HG03575 (cell line): ENCODE results near the gene AKIRIN2.
"Not testable (repeated sequence)": the region's sequence is repeated elsewhere in the genome, so short reads cannot be mapped to it uniquely, and the experiment has no call there.

ENCODE experiments used
- ATAC-seq: cut with Tn5 transposase; IDR thresholded peaks from one replicate; pipeline ENCODE4 v1.9.1; 2021; ENCODE audit not compliant: unreplicated experiment, insufficient number of reproducible peaks, low FRiP score; ENCODE audit errors: extremely low read depth

AKIRIN2 gene

DNA sequence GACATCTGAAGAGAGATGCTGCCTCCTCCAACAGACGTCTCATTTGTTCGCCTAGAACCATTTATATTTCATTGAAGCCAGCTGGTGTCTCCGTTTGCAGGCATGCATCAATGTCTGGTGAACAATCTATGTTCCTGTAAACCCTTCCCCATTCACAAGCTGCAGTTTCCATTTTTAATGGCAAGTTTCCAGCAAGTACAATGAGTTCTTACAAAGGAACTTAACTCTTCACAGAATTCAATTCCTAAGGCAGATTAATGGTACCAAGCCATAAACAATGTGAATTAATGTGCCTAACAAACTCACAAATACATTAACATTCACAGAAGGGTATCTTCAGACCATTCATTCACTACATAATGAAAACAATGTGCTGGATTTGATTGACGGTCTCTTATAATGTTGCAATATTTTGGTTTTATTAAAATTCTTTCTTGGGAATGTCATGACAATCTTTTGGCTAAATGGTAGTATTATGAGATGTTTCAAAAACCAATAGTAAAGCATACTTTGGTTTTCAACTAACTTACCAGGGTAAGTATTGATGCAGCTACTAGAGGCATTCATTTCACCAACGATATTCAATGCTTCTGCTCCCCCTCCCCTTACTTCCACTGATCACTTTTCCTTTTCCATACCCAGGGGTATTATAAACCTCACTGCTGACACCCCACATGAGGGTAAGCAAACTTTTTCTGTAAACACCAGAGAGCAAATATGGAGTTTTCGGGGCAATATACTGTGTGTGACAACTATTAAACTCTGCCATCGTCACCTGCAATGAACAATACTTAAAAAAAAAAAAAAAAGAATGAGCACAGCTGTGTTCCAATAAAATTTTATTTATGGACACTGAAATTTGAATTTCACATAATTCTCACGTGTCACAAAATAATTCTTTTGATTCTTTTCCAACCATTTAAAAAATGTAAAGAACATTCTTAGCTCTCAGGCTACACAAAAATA is 4.2 kb downstream of the AKIRIN2 start:
- no peak for ATAC-seq

DNA sequence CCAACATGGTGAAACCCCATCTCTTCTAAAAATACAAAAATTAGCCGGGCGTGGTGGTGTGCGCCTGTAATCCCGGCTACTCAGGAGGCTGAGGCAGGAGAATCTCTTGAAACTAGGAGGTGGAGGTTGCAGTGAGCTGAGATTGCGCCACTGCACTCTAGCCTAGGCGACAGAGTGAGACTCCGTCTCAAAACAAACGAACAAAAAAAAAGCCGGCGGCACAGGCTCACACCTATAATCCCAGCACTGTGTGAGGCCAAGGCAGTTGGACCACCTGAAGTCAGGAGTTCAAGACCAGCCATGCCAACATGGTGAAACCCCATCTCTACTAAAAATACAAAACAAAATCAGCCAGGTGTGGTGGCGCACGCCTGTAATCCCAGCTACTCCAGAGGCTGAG is 5.2 kb downstream of the AKIRIN2 start:
- not testable (repeated sequence) for ATAC-seq

DNA sequence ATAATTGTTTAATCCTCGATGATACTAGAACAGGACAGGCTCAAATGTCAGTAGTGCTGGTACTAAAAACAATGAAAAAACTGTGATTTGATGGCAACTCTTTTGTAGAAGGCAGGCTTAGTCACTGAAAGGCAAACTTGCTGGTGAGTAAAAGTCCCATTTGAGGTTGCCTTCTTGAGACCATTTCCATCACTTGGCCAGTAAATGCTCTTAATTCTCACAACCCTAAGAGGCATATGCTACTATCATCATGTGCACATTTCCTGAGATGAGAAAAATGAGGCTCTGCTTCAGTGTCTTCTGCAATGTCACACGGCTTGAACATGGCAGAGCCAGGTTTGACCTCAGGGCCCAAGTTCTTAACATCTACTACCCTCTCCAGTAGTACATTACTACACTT is 9.9 kb downstream of the AKIRIN2 start:
- no peak for ATAC-seq

DNA sequence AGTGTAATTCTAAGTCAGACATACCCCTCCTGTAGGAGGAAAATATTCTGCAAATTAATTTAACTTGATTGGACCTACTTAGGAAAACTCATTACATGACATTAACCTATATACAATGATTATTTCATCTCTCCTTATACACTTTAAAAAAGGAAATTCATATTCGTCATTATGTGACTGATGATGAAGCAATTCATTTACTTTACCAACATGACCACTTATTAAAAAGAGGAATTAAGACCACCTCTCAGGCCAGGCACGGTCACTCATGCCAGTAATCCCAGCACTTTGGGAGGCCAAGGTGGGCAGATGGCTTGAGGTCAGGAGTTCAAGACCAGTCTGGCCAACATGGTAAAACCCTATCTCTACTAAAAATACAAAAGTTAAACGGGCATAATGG is 11.6 kb downstream of the AKIRIN2 start:
- no peak for ATAC-seq

DNA sequence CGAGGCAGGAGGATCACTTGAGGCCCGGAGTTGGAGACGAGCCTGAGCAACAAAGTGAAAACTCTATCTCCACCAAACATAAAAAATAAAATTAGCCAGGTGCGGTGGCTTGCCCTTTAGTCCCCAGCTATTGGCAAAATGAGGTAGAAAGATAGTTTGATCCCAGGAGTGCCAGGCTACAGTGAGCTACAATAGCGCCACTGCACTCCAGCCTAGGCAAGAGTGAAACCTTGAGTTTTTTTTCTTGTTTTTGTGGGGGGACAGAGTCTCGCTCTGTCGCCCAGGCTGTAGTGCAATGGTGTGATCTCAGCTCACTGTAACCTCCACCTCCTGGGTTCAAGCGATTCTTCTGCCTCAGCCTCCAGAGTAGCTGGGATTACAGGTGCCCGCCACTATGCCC is 14.1 kb downstream of the AKIRIN2 start:
- ATAC-seq: not testable (repeated sequence)

DNA sequence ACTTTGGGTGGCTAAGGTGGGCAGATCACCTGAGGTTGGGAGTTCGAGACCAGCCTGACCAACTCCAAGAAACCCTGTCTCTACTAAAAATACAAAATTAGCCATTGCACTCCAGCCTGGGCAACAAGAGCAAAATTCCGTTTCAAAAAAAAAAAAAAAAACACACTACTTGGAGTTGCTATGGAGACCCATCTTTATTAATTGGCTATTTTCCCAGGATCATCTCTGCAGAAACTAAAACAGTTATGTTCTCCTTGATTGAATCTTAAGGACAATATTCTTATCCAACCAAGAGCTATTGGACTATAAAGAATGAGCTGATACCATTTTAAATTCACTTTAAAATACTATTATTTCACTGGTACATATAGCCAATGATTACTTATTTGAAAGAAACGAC is 14.7 kb downstream of the AKIRIN2 start:
- ATAC-seq: no peak

DNA sequence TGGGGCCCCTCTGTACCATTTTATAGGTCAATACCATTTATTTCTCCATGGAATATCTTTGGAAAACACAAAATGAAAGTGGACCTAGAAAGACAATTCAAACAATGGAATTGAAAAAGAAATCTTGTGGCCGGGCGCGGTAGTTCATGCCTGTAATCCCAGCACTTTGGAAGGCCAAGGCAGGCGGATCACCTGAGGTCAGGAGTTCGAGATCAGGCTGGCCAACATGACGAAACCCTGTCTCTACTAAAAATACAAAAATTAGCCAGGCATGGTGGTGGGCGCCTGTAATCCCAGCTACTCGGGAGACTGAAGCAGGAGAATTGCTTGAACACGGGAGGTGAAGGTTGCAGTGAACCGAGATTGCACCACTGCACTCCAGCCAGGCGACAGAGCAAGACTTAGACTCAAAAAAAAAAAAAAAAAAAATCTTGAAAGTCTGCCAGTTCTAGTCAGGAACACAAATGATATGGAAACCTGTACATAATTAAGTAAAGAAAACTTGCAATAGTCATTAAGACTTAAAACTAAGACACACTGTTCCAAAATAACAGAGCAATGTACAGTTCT is 15.3 kb downstream of the AKIRIN2 start:
- not testable (repeated sequence) for ATAC-seq

DNA sequence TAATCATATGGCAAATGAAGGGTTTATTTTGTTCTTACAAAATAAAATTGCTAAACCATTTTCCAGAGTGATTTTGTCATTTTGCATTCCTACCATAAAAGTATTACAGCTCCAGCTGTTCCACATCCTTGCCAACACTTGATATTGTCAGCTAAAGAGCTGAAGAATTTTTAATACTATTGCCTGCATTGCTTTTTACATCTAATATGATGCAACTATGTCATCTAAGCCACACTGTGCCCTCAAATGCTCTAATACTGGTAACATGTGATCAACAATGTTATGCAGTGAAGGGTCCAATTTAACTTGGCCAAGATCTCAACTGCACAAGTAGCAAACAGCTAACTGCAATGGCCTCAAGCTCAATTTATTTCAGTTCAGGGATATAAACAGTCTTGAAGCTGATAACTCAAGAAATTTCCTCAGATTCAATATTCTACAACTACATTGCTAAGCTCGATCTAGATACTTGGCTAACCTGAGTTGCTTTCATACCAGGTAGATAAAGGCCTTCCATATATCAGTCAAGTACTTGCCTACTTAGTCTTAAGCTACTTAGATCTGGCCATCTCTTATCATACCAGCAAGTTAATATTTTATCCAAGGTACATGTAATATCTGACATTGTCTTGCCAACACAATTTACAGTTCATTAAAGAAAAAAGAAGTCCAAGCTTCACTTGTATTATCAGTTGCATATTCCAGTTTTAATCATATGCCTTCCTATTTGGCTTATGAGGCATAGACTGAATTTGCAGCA is 17.0 kb downstream of the AKIRIN2 start:
- no peak for ATAC-seq

DNA sequence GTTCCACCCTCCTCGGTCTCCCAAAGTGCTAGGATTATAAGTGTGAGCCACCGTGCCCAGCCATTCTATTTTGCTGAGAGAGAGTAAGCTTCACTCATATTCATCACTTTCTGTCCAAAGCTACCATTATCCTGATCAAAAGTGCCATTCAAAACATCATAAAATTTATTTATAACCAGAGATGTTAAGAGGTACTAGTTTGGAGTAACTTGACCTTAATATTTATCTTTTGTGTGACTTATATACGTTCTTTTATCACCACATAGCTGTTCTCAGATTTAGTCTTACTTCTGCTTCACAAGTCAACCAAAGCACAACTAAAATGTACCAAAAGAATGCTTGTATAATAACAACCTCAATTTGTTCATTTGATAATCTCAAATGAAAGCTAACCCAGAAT is 18.1 kb downstream of the AKIRIN2 start:
- ATAC-seq: no peak

DNA sequence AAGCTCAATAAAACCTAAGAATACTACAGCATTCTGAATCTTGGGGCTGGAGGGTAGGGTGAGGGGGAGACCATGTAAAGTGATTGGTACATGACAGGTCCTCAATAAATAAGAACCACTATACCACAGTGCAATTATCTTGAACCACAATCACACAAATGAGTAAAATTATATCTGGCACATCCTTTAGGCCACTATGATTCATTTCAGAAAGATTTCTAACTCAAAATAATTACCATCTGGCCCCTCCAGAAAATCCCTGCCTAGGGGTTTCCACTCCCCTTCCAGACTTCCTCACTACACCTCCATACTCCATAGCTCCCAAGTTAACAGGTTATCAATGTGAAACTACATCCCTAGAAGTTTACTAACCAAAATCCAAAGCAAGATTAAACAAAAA is 19.7 kb downstream of the AKIRIN2 start:
- ATAC-seq: no peak

DNA sequence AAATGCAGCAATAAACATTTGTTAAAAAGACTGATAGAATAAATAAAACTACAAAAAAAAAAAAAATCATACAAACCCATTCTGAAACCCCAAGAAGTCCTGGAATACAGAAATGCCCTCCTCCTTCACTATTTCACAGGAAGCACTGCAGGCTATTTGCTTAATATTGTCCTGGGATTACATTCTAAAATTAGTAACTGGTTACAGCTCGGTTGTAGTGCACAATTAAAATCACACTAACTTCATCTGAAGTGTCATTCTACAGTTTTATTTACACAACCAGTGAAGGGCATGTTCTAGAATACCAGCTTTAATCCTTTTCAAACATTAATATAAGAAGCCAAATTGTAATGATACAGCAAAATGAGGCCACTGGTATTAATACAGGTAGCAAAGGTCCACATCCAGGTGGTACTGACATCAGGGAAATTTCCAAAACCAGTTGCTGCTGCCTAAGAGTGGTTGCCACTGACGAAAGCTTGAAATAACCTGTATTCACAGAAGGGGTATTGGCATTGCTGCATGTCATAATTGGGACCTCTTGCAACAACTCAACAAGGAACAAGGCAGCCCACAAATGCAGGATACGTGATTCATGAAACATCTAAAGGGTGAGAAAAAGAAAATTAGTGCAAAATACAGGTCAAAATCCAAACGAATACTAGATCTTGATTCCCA is 26.9 kb downstream of the AKIRIN2 start:
- ATAC-seq: no peak

DNA sequence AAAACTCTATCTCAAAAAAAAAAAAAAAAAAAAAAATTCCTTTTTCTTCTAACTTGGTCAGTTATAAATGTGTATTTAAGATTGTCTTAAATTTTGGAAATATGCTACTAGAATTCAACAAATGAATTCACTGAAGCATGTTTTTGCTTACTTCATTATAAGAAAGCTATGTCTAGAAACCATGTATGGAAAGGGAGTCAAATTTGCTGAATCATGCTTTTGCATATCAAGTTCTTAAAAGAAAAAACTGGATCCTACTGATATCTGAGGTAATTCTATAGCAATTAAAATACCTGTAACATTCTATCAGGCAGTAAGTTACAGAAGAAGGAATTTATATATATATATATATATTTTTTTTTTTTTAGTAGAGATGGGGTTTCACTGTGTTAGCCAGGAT is 27.7 kb downstream of the AKIRIN2 start:
- ATAC-seq: no peak

DNA sequence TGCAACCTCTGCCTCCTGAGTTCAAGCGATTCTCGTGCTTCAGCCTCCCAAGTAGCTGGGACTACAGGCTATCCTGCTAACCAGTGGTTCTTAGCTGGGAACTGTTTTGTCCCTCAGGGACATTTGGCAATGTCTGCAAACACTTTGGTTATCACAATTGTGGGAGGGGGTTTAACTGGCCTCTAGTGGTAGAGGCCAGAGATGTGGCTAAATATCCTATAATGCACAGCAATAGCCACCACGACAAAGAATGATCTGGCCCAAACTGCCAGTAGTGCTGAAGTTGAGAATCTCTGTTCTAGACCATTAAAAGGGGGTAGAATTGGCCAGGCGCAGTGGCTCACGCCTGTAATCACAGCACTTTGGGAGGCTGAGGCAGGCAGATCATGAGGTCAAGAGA is 28.8 kb downstream of the AKIRIN2 start:
- no peak for ATAC-seq

DNA sequence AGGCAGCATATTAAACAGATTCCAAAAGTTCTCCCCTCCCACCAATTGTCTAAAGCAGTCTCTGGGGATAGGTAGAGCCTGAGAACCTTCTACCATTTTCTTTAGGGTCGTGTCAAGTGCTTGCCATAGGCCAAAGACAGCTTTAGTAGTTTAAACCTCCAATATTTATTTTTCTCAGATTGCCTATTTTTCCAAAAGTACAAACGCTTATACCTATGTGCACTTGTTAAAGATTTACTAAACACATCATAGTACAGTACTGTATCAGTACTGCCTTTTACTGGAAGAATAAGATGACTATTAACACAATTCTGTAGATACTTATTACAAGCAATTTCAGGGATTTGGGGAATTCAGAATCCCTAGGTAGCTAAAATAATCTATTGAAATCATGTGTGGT is 29.4 kb downstream of the AKIRIN2 start:
- no peak for ATAC-seq

DNA sequence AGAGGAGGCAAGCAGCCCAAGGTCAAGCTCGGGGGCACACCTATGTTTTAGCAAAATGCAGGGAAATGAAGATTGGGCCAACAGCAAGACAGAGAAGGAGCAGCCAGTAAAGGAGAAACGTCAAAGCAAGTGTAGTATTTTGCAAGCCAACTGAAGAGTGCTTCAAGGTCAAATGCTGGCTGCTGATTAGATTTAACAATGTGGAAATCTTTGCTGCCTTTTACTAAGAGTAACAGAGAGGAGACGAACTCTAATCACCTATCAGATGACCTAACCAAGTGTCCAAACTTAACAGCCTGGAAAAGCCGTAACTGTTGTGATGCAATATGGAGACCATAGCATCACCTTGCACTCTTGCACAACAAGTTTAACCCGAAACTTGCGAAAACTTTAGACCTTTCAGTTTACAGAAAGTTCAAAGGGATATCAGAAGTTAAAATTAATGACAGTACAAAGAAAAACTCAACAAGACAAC is 30.4 kb downstream of the AKIRIN2 start:
- ATAC-seq: no peak

DNA sequence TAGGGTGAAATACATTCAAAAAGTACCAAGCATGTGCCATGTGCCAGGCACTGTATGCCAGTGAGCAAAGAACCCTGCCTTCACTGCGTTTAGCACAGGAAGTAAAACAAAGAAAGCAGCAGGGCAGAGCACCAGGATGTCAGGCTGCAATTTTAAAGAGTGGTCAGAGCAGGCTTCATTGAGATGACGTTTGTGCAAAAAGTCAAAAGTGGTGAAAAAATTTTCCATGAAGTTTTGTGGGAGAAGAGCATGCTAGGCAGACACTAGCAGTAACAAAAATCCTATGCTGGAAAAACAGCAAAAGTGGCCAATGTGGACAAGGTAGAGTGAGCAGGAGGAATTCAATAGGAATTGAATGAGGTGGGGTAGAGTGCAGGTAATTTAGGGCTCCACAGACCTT is 31.3 kb downstream of the AKIRIN2 start:
- no peak for ATAC-seq

DNA sequence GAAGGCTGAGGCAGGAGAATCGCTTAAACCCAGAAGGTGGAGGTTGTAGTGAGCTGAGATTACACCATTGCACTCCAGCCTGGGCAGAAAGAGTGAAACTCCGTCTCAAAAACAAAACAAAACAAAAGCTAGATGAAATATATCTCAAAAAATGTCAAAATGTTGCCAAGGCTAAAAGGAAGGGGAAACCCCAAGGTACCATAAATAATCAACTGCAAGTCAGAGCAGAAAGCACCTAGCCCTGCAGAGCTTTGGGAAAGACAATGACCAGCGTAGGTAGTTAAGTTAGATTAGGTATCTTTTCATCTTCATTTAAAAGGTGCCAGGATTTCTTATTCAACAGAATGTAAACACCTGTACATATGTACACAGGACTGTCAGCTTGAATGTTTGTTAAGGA is 33.0 kb downstream of the AKIRIN2 start:
- no peak for ATAC-seq

DNA sequence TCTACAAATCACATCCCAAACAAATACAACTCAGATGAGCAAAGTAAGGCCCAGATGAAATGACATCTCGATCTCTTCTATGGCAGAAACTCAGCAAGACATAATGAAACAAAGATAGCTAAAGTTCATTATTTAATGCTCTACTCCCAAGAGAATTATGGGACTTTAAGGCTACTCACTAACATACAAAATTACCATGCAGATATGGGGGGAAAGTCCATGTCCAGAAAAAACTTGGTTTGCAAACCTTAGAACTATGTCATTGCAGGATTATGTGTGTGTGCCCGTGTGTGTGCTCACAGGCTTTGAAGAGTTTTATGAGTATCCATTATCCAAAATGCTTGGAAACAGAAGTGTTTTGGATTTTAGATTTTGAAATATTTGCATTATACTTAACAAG is 34.0 kb downstream of the AKIRIN2 start:
- no peak for ATAC-seq

DNA sequence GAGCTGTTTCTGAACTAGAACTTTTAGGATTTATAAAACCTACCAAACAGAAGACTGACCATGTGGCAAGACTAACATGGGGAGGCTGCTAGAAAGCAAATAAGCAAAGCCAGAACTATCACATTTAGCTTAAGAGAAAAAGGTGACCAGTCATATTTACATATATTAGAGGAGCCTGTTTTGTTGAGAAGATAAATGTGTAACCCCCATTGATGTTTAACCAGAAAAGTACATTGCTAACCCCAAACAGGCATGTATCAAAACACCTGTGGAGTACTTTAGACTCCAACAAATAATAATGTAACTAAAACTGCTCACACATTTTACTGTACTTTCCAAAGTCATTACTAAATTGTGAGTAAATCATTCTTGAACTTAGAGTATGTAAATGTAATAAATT is 35.0 kb downstream of the AKIRIN2 start:
- ATAC-seq: no peak
